ENCODE data around the gene SCD5. TPM values are rescaled to one million over a fixed set of nuclear protein-coding genes. Genes with fewer than 3 reads are reported as not detected.

The SCD5 gene
- total and polyA plus RNA-seq, 2 of the 8 experiments (the other 6 are each of a cell fraction or from before 2014, with no cell fraction given): 0.92 to 1.2 TPM

DNA sequence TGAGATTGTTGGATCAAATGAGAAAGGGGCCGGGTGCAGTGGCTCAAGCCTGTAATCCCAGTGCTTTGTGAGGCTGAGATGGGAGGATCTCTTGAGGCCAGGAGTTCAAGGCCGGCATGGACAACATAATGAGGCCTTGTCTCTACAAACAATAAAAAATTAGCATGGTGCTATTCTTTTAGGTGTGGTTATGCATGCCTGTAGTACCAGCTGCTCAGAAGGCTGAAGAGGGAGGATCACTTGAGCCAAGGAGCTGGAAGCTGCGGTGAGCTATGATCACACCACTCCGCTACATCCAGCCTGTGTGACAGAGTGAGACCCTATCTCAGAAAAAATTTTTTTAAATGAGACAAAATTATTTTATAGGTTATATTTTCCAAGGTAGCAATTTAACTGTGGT, 187.1 kb downstream of the SCD5 start:
- ChIA-PET POLR2A (ENCODE audit: partially characterized antibody) (interaction anchor here (1.1 to 1.8 kb wide), 2 partner anchors 26 to 183 kb away, joined by 3 to 4 read pairs; no protein-coding TSS in a partner anchor), CTCF (ENCODE audit: partially characterized antibody) (interaction anchor here (1.0 to 2.4 kb wide), 4 partner anchors 14 to 152 kb away, joined by 3 to 16 read pairs (median 4); no protein-coding TSS in a partner anchor)
- H4K8ac ChIP-seq (ENCODE audit: extremely low read depth, insufficient read depth, low read length): no peak overlapping the region
- H3K79me2 ChIP-seq (ENCODE audit: control insufficient read depth in 1 of 2, insufficient read depth in 2 of 2, low read length in 2 of 2): no peaks in the 10 kb centered on the region
- no peak overlapping the region for H4K5ac ChIP-seq (ENCODE audit: insufficient read length, low read depth, low read length)
- no peak overlapping the region for H3K4me2 ChIP-seq (ENCODE audit: insufficient read depth in 1 of 2, low read depth in 2 of 2, low read length in 2 of 2)
- no peak overlapping the region for H3K9ac ChIP-seq (replicated peaks in 1 of 4; ENCODE audit: extremely low read depth in 1 of 4, low read depth in 3 of 4, low read length in 3 of 4)
- H2AFZ ChIP-seq (ENCODE audit: low read length): no peak overlapping the region
- no peak overlapping the region for H3K18ac ChIP-seq (ENCODE audit: extremely low read depth, low read length)
- H3K56ac ChIP-seq (replicated peaks; ENCODE audit: insufficient read length, low read depth, low read length): no peak overlapping the region
- FAIRE-seq: no peak
- H3K27me3 ChIP-seq (replicated peaks in 1 of 4; ENCODE audit: control insufficient read depth in 3 of 4, extremely low read depth in 1 of 4, insufficient read depth in 3 of 4, low read length in 3 of 4): no peaks in the 10 kb centered on the region
- TF ChIP-seq HDAC2 (IDR thresholded peaks at IDR 0.05; ENCODE audit: borderline replicate concordance in 1 of 2, low read depth in 2 of 2, low read length in 2 of 2) (no peak), CTBP2 (IDR thresholded peaks at IDR 0.05; ENCODE audit: borderline replicate concordance, insufficient read depth, insufficient read length, low read length) (no peak), NRF1 (IDR thresholded peaks at IDR 0.05; ENCODE audit: low read depth, low read length) (no peak)
- H2BK15ac ChIP-seq (ENCODE audit: low read length): no peak overlapping the region
- H4K20me1 ChIP-seq (replicated peaks in 1 of 2; ENCODE audit: control insufficient read depth in 1 of 2, insufficient read depth in 2 of 2, low read length in 2 of 2): no peaks in the 10 kb centered on the region
- H3K79me1 ChIP-seq (ENCODE audit: low read depth, low read length): no peaks in the 10 kb centered on the region
- H2BK12ac ChIP-seq (ENCODE audit: low read depth, low read length): no peak overlapping the region
- H3K23ac ChIP-seq (ENCODE audit: insufficient read length): no peak overlapping the region
- no peak overlapping the region for H3K4me3 ChIP-seq (ENCODE audit: extremely low read depth in 1 of 4, insufficient read depth in 2 of 4, low read depth in 3 of 4, low read length in 4 of 4)
- H3K36me3 ChIP-seq (ENCODE audit: control insufficient read depth in 2 of 4, insufficient read depth in 4 of 4, low read length in 3 of 4): no peaks in the 10 kb centered on the region
- DNase-seq (ENCODE audit: low read depth in 1 of 2, low spot score in 2 of 2): no peak
- H3K23me2 ChIP-seq (ENCODE audit: low read depth, low read length): no peaks in the 10 kb centered on the region
- H2BK20ac ChIP-seq (ENCODE audit: low read length): no peak overlapping the region
- no peaks in the 10 kb centered on the region for H3K4me1 ChIP-seq (replicated peaks in 1 of 4; ENCODE audit: control insufficient read depth in 3 of 4, insufficient read depth in 4 of 4, low read length in 3 of 4)
- no peak overlapping the region for H3K27ac ChIP-seq (ENCODE audit: low read depth, low read length)
- H4K91ac ChIP-seq (replicated peaks; ENCODE audit: insufficient read length, low read length): no peak overlapping the region
- H2AK5ac ChIP-seq (ENCODE audit: low read depth, low read length): no peak overlapping the region
- H3K4ac ChIP-seq (replicated peaks; ENCODE audit: insufficient read length, low read depth, low read length): no peak overlapping the region
- WGBS, 2 experiments (ENCODE audit: extremely low coverage in 1 of 2, insufficient coverage in 1 of 2, insufficient read length in 1 of 2, insufficient replicate concordance in 2 of 2, low coverage in 1 of 2, low lambda C conversion rate in 2 of 2, missing lambda C conversion rate in 1 of 2): 88% methylated on average over 4 of the region's 4 CpGs; no CpG with 5 or more reads in 1 of the 2 experiments
- no peaks in the 10 kb centered on the region for H3K9me3 ChIP-seq (ENCODE audit: insufficient read depth in 2 of 2, low read depth in 1 of 2, low read length in 1 of 2)
- H2BK120ac ChIP-seq (replicated peaks; ENCODE audit: low read depth, low read length): no peak overlapping the region
- H2BK5ac ChIP-seq (ENCODE audit: low read depth, low read length): no peak overlapping the region
- H3K14ac ChIP-seq (ENCODE audit: insufficient read length): no peak overlapping the region
